SK-N-SH (cell line): ENCODE measurements around the gene ZBTB5. TPM values are rescaled to one million over a fixed set of nuclear protein-coding genes. Genes with fewer than 3 reads are reported as not detected.

Source experiments
- CTCF ChIA-PET: fragments of 300-600, 350-600 bp; formaldehyde crosslinking; extraction: SDS; loops from one replicate; lab custom pipeline; 2021; lab: Yijun Ruan, JAX
- POLR2A ChIA-PET: fragments of 350-600 bp; sonication (Branson Sonifier 250); formaldehyde crosslinking; extraction: SDS; loops from one replicate; lab custom pipeline; 2020; ENCODE audit warnings: antibody characterized with exemption, inconsistent platforms; lab: Yijun Ruan, JAX
- DNase-seq: peaks from one replicate; pipeline ENCODE4 v3.0.0; 2012
- H2AFZ ChIP-seq: fragments of 200-600 bp; sonication (generic); 2 replicates; pipeline ENCODE4 v1.8.1; 2016; ENCODE audit warnings: antibody characterized with exemption, mild to moderate bottlenecking, low read depth
- H3F3A ChIP-seq: fragments of 200-600 bp; sonication (generic); replicated peaks from 2 replicates; pipeline ENCODE3; 2016; ENCODE audit warnings: antibody characterized with exemption, mild to moderate bottlenecking; ENCODE audit not compliant: insufficient read depth
- H3K27ac ChIP-seq, 2 experiments: fragments of 200-500 bp in 1 of 2; fragments of 200-600 bp in 1 of 2; sonication (Bioruptor generic) in 1 of 2; sonication (generic), shearing (Covaris generic) in 1 of 2; 2 replicates each; pipeline versions ENCODE4 v1.5.1 to v1.6.1; 2014 to 2016; ENCODE audit warnings: low read depth in 2 of 2, inconsistent platforms in 1 of 2, low read length in 1 of 2, mild to moderate bottlenecking in 1 of 2, mixed read lengths in 1 of 2
- H3K27me3 ChIP-seq: fragments of 200-600 bp; sonication (generic), shearing (Covaris generic); 2 replicates; pipeline ENCODE4 v1.6.1; 2016; ENCODE audit warnings: mixed run types; ENCODE audit not compliant: insufficient read depth
- H3K36me3 ChIP-seq, 2 experiments: fragments of 200-500 bp in 1 of 2; fragments of 200-600 bp in 1 of 2; sonication (Bioruptor generic) in 1 of 2; sonication (generic) in 1 of 2; replicated peaks in 1 of 2; 2 replicates each; pipeline versions ENCODE3 to v1.5.1; 2014 to 2016; ENCODE audit warnings: low read length in 1 of 2, mild to moderate bottlenecking in 1 of 2; ENCODE audit not compliant: insufficient read depth in 2 of 2, control insufficient read depth in 1 of 2
- H3K4me1 ChIP-seq, 2 experiments: fragments of 200-500 bp in 1 of 2; fragments of 200-600 bp in 1 of 2; sonication (Bioruptor generic) in 1 of 2; sonication (generic), shearing (Covaris generic) in 1 of 2; 2 replicates each; pipeline versions ENCODE4 v1.5.1 to v1.6.1; 2014 to 2016; ENCODE audit warnings: low read depth in 1 of 2, low read length in 1 of 2, mixed run types in 1 of 2; ENCODE audit not compliant: insufficient read depth in 2 of 2, control insufficient read depth in 1 of 2
- H3K4me2 ChIP-seq: fragments of 200-600 bp; sonication (generic), shearing (Covaris generic); 2 replicates; pipeline ENCODE4 v1.6.1; 2017; ENCODE audit warnings: mixed run types
- H3K4me3 ChIP-seq, 2 experiments: fragments of 200-500 bp in 1 of 2; fragments of 200-600 bp in 1 of 2; sonication (Bioruptor generic) in 1 of 2; sonication (generic), shearing (Covaris generic) in 1 of 2; 2 replicates each; pipeline versions ENCODE4 v1.5.1 to v1.8.1; 2014 to 2016; ENCODE audit warnings: low read depth in 2 of 2, inconsistent platforms in 1 of 2, low read length in 1 of 2, mild to moderate bottlenecking in 1 of 2, mixed read lengths in 1 of 2, moderate library complexity in 1 of 2
- H3K79me2 ChIP-seq: fragments of 200-600 bp; sonication (generic); 2 replicates; pipeline ENCODE4 v1.8.1; 2017; ENCODE audit warnings: mild to moderate bottlenecking; ENCODE audit not compliant: insufficient read depth
- H3K9ac ChIP-seq: fragments of 200-600 bp; sonication (generic); 2 replicates; pipeline ENCODE4 v1.6.1; 2017; ENCODE audit warnings: mixed run types
- H3K9me2 ChIP-seq: fragments of 200-600 bp; sonication (generic); 2 replicates; pipeline ENCODE4 v1.6.1; 2017; ENCODE audit warnings: mixed run types
- H3K9me3 ChIP-seq: fragments of 200-600 bp; sonication (generic); 2 replicates; pipeline ENCODE4 v1.6.1; 2017; ENCODE audit warnings: mixed run types, mild to moderate bottlenecking, moderate library complexity
- H4K20me1 ChIP-seq: fragments of 200-600 bp; sonication (generic); 2 replicates; pipeline ENCODE4 v1.6.1; 2017; ENCODE audit warnings: mild to moderate bottlenecking, mixed run types; ENCODE audit not compliant: insufficient read depth
- CHD2 ChIP-seq: fragments of 150-350 bp; IDR thresholded peaks from 2 replicates; pipeline ENCODE4 v1.6.1; 2018; ENCODE audit warnings: low read length; ENCODE audit not compliant: partially characterized antibody
- CTCF ChIP-seq: fragments of 200-600 bp; sonication (generic); IDR thresholded peaks from 2 replicates; pipeline ENCODE4 v1.6.1; 2017; ENCODE audit warnings: antibody characterized with exemption, mild to moderate bottlenecking, moderate library complexity
- FOXJ3 ChIP-seq: sonication (generic); formaldehyde crosslinking; IDR thresholded peaks from 2 replicates; pipeline ENCODE4 v1.5.1; 2020; ENCODE audit warnings: mild to moderate bottlenecking, missing genetic modification reagents
- FOXM1 ChIP-seq: IDR thresholded peaks from 2 replicates; pipeline ENCODE4 v1.4.0; 2012; ENCODE audit warnings: low read depth, mild to moderate bottlenecking
- GATA2 ChIP-seq: sonication (generic); formaldehyde crosslinking; IDR thresholded peaks from 2 replicates; pipeline ENCODE4 v1.5.0; 2020; ENCODE audit warnings: mild to moderate bottlenecking, missing genetic modification reagents
- MAX ChIP-seq: IDR thresholded peaks from 2 replicates; pipeline ENCODE4 v1.4.0; 2012; ENCODE audit warnings: low read depth
- MXI1 ChIP-seq: IDR thresholded peaks from 2 replicates; pipeline ENCODE4 v1.6.1; 2012; ENCODE audit warnings: mild to moderate bottlenecking, low read depth, low read length, improper control_type of control experiment
- PBX3 ChIP-seq: IDR thresholded peaks from 2 replicates; pipeline ENCODE4; 2012
- POLR2AphosphoS5 ChIP-seq: IDR thresholded peaks from 2 replicates; pipeline ENCODE4 v1.6.1; 2012; ENCODE audit warnings: low read depth, low read length
- RAD21 ChIP-seq: IDR thresholded peaks from 2 replicates; pipeline ENCODE4 v1.6.1; 2012; ENCODE audit warnings: mild to moderate bottlenecking, low read length
- SIN3A ChIP-seq: IDR thresholded peaks from 2 replicates; pipeline ENCODE4 v1.6.1; 2012; ENCODE audit warnings: low read depth, mild to moderate bottlenecking, low read length, moderate library complexity, borderline replicate concordance
- SMC3 ChIP-seq: IDR thresholded peaks from 2 replicates; pipeline ENCODE4 v1.6.1; 2012; ENCODE audit warnings: low read depth, low read length, improper control_type of control experiment
- TAF1 ChIP-seq: IDR thresholded peaks from 2 replicates; pipeline ENCODE4 v1.6.1; 2012; ENCODE audit warnings: low read depth, mild to moderate bottlenecking, low read length, moderate library complexity, borderline replicate concordance
- YY1 ChIP-seq: IDR thresholded peaks from 2 replicates; pipeline ENCODE4 v1.4.0; 2012; ENCODE audit warnings: low read depth, mild to moderate bottlenecking
- WGBS: methylation state at CpG from one replicate; pipeline ENCODE4 v1.1.6; 2017; ENCODE audit warnings: low lambda C conversion rate; 5-methylcytosine and 5-hydroxymethylcytosine counted together
- polyA plus RNA-seq, 3 experiments: library from polyadenylated mRNA; depleted of rRNA; stranded (reverse); fragments of >200 nt; gene quantifications; 2 replicates each; pipeline ENCODE4 v1.2.3, GENCODE V29; 2012
- TF ChIP-seq, protein P1 (sequence below): IDR thresholded peaks from 2 replicates; pipeline ENCODE4 v1.4.0; 2012; ENCODE audit warnings: low read depth, borderline replicate concordance

The ZBTB5 gene
- polyA plus RNA-seq, 1 of the 3 experiments (the other 2 are of a cell fraction), result 6.3 TPM

DNA sequence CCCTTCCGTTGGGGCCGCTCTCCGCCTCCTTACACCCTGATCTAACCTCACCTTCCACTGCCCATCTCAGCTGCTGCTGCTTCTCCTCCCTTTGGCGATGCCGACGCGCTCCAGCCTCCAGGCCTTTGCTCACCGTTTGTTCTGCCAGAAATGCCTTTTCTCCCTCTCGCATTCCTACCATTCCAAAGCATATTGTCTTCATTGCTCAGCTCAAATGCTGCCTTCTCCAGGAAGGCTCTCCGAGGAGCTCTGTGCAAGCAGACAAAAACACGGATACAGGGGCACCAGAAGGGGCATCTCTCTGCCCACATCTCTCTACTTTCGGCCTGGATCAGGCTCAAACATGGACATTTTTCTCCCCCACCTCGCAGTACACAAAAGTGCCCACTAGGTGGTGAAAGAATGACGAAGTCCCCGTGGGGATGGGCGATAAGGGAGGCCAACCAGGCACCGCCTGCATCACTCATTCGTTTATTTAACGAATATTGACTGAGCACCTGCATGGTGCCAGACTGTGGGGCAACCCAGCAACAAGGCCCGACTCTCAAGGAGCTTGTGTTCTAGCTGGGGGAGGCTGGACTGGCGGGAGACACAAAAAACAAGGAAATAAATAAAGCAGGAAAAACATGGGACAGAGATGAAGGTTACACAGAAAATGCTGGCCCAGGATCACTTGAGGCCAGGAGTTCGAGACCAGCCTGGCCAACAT, 50.1 kb downstream of the ZBTB5 start:
- Histone ChIP-seq H4K20me1 (no peaks in the 10 kb centered on the region), H3K4me1 (peaks cover 0 to 4% of the 10 kb centered on the region in 2 experiments; a peak in 2 of 4 replicates), H3K79me2 (no peaks in the 10 kb centered on the region), H3K9ac (peak overlapping the region; percentile 7; the same call in 1 of the 2 replicates), H3K4me3 (peak overlapping the region in 1 of 2 experiments; percentile 36; a peak in 1 of 4 replicates), H3K9me2 (no peaks in the 10 kb centered on the region), H3K4me2 (peak overlapping the region; percentile 44), H3K9me3 (no peaks in the 10 kb centered on the region), H3K27me3 (no peaks in the 10 kb centered on the region), H3K27ac (peak overlapping the region; percentile 23 to 40; a peak in 2 of 4 replicates), H3F3A (peaks cover 13% of the 10 kb centered on the region), H3K36me3 (no peaks in the 10 kb centered on the region), H2AFZ (peak overlapping the region; percentile 90)
- TF ChIP-seq TAF1 (no peak), GATA2 (CRISPR knock-in tag) (peak; percentile 58; the same call in 1 of the 2 replicates), POLR2AphosphoS5 (no peak), SIN3A (no peak), MXI1 (peak; percentile 37; the same call in 1 of the 2 replicates), RAD21 (peak; percentile 73), YY1 (peak; percentile 43; the same call in 1 of the 2 replicates), MAX (peak; percentile 55; the same call in 1 of the 2 replicates), FOXM1 (no peak), PBX3 (no peak), FOXJ3 (CRISPR knock-in tag) (no peak), CHD2 (peak; percentile 23), SMC3 (peak; percentile 60), CTCF (peak; percentile 78)
- TF ChIP-seq, protein P1, sequence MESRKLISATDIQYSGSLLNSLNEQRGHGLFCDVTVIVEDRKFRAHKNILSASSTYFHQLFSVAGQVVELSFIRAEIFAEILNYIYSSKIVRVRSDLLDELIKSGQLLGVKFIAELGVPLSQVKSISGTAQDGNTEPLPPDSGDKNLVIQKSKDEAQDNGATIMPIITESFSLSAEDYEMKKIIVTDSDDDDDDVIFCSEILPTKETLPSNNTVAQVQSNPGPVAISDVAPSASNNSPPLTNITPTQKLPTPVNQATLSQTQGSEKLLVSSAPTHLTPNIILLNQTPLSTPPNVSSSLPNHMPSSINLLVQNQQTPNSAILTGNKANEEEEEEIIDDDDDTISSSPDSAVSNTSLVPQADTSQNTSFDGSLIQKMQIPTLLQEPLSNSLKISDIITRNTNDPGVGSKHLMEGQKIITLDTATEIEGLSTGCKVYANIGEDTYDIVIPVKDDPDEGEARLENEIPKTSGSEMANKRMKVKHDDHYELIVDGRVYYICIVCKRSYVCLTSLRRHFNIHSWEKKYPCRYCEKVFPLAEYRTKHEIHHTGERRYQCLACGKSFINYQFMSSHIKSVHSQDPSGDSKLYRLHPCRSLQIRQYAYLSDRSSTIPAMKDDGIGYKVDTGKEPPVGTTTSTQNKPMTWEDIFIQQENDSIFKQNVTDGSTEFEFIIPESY, result 0 out of 2 replicates have a peak, but pooled peaks have one; percentile 16
- 32% methylated on average over 22 of the region's 22 CpGs for WGBS
- DNase-seq, result peak; percentile 87
- ChIA-PET CTCF (interaction anchor here (0.6 to 2.1 kb wide), 19 partner anchors 8 to 622 kb away, joined by 3 to 13 read pairs (median 4); no protein-coding TSS in a partner anchor), POLR2A (interaction anchor here (0.6 kb wide), 1 partner anchor 1818 kb away, joined by 4 read pairs; no protein-coding TSS in a partner anchor)
